IPS-20b (cell line): ENCODE results near the gene MSI2.

Experiments
- H3K27ac ChIP-seq: one replicate; pipeline ENCODE4 v1.5.1; 2013; ENCODE audit warnings: low read length
- H3K27me3 ChIP-seq: 2 replicates; pipeline ENCODE4 v1.6.1; 2013; ENCODE audit warnings: mild to moderate bottlenecking, low read length, inconsistent platforms; ENCODE audit not compliant: insufficient read depth
- H3K36me3 ChIP-seq: 2 replicates; pipeline ENCODE4 v1.6.1; 2013; ENCODE audit warnings: low read depth, mild to moderate bottlenecking, inconsistent platforms, low read length, moderate library complexity; ENCODE audit not compliant: insufficient read depth
- H3K4me1 ChIP-seq: 2 replicates; pipeline ENCODE4 v1.6.1; 2013; ENCODE audit warnings: mild to moderate bottlenecking, control low read depth, inconsistent platforms, low read length, moderate library complexity; ENCODE audit not compliant: insufficient read depth
- H3K4me3 ChIP-seq: 2 replicates; pipeline ENCODE4 v1.5.1; 2013; ENCODE audit warnings: mild to moderate bottlenecking, low read length, inconsistent platforms
- H3K9ac ChIP-seq: 2 replicates; pipeline ENCODE4 v1.6.1; 2013; ENCODE audit warnings: low read depth, mild to moderate bottlenecking, inconsistent platforms, low read length, moderate library complexity
- H3K9me3 ChIP-seq: 2 replicates; pipeline ENCODE4 v1.6.1; 2013; ENCODE audit warnings: mild to moderate bottlenecking, low read depth, low read length, inconsistent platforms; ENCODE audit not compliant: insufficient read depth

MSI2 gene

GRCh38 chr17:57667461-57667923, 411.2 kb downstream of the MSI2 start:
- no peaks in the 10 kb centered on the region for H3K36me3 ChIP-seq
- peaks cover 25% of the 10 kb centered on the region; the same call in 1 of the 2 replicates for H3K4me1 ChIP-seq
- no peaks in the 10 kb centered on the region for H3K27me3 ChIP-seq
- H3K27ac ChIP-seq = no peak overlapping the region
- H3K9me3 ChIP-seq = no peaks in the 10 kb centered on the region
- no peak overlapping the region for H3K9ac ChIP-seq
- H3K4me3 ChIP-seq = no peak overlapping the region

GRCh38 chr17:57668332-57668731, 412.0 kb downstream of the MSI2 start:
- Histone ChIP-seq H3K36me3 (no peaks in the 10 kb centered on the region), H3K27me3 (no peaks in the 10 kb centered on the region), H3K9me3 (no peaks in the 10 kb centered on the region), H3K4me1 (peaks cover 22% of the 10 kb centered on the region; the same call in 1 of the 2 replicates), H3K4me3 (no peak overlapping the region), H3K9ac (no peak overlapping the region), H3K27ac (no peak overlapping the region)

- Histone ChIP-seq H3K36me3 (peaks cover under 1% of the 10 kb centered on the region; the same call in 1 of the 2 replicates), H3K27ac (no peak overlapping the region), H3K27me3 (no peaks in the 10 kb centered on the region), H3K4me3 (no peak overlapping the region), H3K9me3 (no peaks in the 10 kb centered on the region), H3K4me1 (peaks cover 10% of the 10 kb centered on the region; the same call in 1 of the 2 replicates), H3K9ac (no peak overlapping the region)
Measured at GRCh38 chr17:57669671-57670529, 413.6 kb downstream of the MSI2 start.

- Histone ChIP-seq H3K27ac (no peak overlapping the region), H3K4me3 (no peak overlapping the region), H3K36me3 (peaks cover 5% of the 10 kb centered on the region), H3K9me3 (no peaks in the 10 kb centered on the region), H3K27me3 (no peaks in the 10 kb centered on the region), H3K4me1 (peaks cover under 1% of the 10 kb centered on the region; the same call in 1 of the 2 replicates), H3K9ac (no peak overlapping the region)
Measured at GRCh38 chr17:57670769-57671569, 414.6 kb downstream of the MSI2 start.

- H3K27me3 ChIP-seq = no peaks in the 10 kb centered on the region
- H3K4me3 ChIP-seq = no peak overlapping the region
- H3K9me3 ChIP-seq = no peaks in the 10 kb centered on the region
- no peak overlapping the region for H3K27ac ChIP-seq
- H3K4me1 ChIP-seq = no peaks in the 10 kb centered on the region
- H3K36me3 ChIP-seq = peaks cover 5% of the 10 kb centered on the region
- H3K9ac ChIP-seq = no peak overlapping the region
Measured at GRCh38 chr17:57671667-57672632, 415.6 kb downstream of the MSI2 start.

- Histone ChIP-seq H3K36me3 (peaks cover 5% of the 10 kb centered on the region), H3K4me3 (no peak overlapping the region), H3K4me1 (no peaks in the 10 kb centered on the region), H3K27me3 (no peaks in the 10 kb centered on the region), H3K27ac (no peak overlapping the region), H3K9ac (no peak overlapping the region), H3K9me3 (no peaks in the 10 kb centered on the region)
Measured at GRCh38 chr17:57672971-57673370, 416.6 kb downstream of the MSI2 start.

GRCh38 chr17:57674894-57675293, 418.6 kb downstream of the MSI2 start:
- Histone ChIP-seq H3K36me3 (peaks cover 5% of the 10 kb centered on the region), H3K9me3 (no peaks in the 10 kb centered on the region), H3K27ac (no peak overlapping the region), H3K4me3 (no peak overlapping the region), H3K27me3 (no peaks in the 10 kb centered on the region), H3K9ac (no peak overlapping the region), H3K4me1 (no peaks in the 10 kb centered on the region)

GRCh38 chr17:57675427-57676387, 419.4 kb downstream of the MSI2 start:
- no peaks in the 10 kb centered on the region for H3K4me1 ChIP-seq
- H3K9ac ChIP-seq = no peak overlapping the region
- no peaks in the 10 kb centered on the region for H3K9me3 ChIP-seq
- no peak overlapping the region for H3K4me3 ChIP-seq
- no peaks in the 10 kb centered on the region for H3K27me3 ChIP-seq
- H3K27ac ChIP-seq = no peak overlapping the region
- H3K36me3 ChIP-seq = peaks cover 5% of the 10 kb centered on the region

- no peaks in the 10 kb centered on the region for H3K27me3 ChIP-seq
- H3K4me1 ChIP-seq = no peaks in the 10 kb centered on the region
- no peak overlapping the region for H3K27ac ChIP-seq
- H3K9ac ChIP-seq = no peak overlapping the region
- no peaks in the 10 kb centered on the region for H3K9me3 ChIP-seq
- H3K4me3 ChIP-seq = no peak overlapping the region
- peaks cover 5% of the 10 kb centered on the region for H3K36me3 ChIP-seq
Measured at GRCh38 chr17:57676543-57676942, 420.2 kb downstream of the MSI2 start.

GRCh38 chr17:57677301-57677700, 421.0 kb downstream of the MSI2 start:
- Histone ChIP-seq H3K4me1 (no peaks in the 10 kb centered on the region), H3K9ac (no peak overlapping the region), H3K9me3 (no peaks in the 10 kb centered on the region), H3K4me3 (no peak overlapping the region), H3K27ac (no peak overlapping the region), H3K27me3 (no peaks in the 10 kb centered on the region), H3K36me3 (peaks cover 5% of the 10 kb centered on the region)
